Esophagus squamous epithelium (tissue), 4 donors: ENCODE results near the gene HMGXB4.

Experiments used
- POLR2A ChIP-seq, 4 donors: fragments of 450-650 bp; IDR thresholded peaks; one replicate each; pipeline ENCODE4 v1.6.1; 2017; ENCODE audit warnings: antibody characterized with exemption in 4 of 4, mild to moderate bottlenecking in 4 of 4, moderate library complexity in 3 of 4
- TF ChIP-seq, protein P1 (sequence below), 6 experiments: fragments of 450-650 bp in 4 of 6; fragments of 200-600 bp in 2 of 6; sonication (generic) in 2 of 6; IDR thresholded peaks; one replicate each; pipeline ENCODE4 v1.5.1; 2016 to 2019; ENCODE audit warnings: antibody characterized with exemption in 6 of 6, mild to moderate bottlenecking in 4 of 6, moderate library complexity in 4 of 6

DNA sequence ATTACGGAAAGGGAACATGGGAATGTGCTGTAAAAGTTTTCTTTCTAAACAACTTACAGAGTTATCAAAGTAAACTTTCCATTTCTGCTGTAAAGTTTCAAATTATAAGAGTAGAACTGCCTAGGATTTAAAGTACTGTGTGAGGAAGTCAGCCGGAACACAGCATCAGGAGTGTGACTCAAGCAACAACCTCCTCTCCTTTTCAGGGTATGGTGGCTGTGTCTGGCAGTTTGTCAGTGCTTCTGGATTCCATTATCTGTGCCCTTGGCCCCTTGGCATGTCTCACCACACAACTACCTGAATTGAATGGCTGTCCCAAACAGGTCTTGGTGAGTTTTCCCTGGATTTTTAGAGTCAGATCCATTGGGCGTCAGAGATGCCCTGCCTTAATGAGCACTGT lies 35.5 kb downstream of the HMGXB4 start:
- TF ChIP-seq, protein P1, sequence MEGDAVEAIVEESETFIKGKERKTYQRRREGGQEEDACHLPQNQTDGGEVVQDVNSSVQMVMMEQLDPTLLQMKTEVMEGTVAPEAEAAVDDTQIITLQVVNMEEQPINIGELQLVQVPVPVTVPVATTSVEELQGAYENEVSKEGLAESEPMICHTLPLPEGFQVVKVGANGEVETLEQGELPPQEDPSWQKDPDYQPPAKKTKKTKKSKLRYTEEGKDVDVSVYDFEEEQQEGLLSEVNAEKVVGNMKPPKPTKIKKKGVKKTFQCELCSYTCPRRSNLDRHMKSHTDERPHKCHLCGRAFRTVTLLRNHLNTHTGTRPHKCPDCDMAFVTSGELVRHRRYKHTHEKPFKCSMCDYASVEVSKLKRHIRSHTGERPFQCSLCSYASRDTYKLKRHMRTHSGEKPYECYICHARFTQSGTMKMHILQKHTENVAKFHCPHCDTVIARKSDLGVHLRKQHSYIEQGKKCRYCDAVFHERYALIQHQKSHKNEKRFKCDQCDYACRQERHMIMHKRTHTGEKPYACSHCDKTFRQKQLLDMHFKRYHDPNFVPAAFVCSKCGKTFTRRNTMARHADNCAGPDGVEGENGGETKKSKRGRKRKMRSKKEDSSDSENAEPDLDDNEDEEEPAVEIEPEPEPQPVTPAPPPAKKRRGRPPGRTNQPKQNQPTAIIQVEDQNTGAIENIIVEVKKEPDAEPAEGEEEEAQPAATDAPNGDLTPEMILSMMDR (IDR thresholded peaks at IDR 0.05) = no peak
- no peak for TF ChIP-seq POLR2A (IDR thresholded peaks at IDR 0.05)
